NT2/D1 (cell line): ENCODE measurements around the gene RBMS1.

Experiments
- SUZ12 ChIP-seq: IDR thresholded peaks from 2 replicates; pipeline ENCODE4 v1.6.1; 2011; ENCODE audit not compliant: insufficient read length, insufficient read depth; ENCODE audit errors: extremely low read depth
- ZNF274 ChIP-seq: IDR thresholded peaks from 2 replicates; pipeline ENCODE4 v1.6.1; 2011; ENCODE audit warnings: mild to moderate bottlenecking, low read depth, low read length

- no peak for TF ChIP-seq ZNF274
- TF ChIP-seq SUZ12 = no peak
These were observed 108.8 kb downstream of the RBMS1 start for GRCh38 chr2:160384791-160385190.
